K562 (cell line): ENCODE data around the gene ZNF514. TPM values are rescaled to one million over a fixed set of nuclear protein-coding genes. Genes with fewer than 3 reads are reported as not detected.
A peak's percentile ranks its signal among the peaks of the same experiment; 100 is the strongest.
"Not testable (repeated sequence)": the region's sequence is repeated elsewhere in the genome, so short reads cannot be mapped to it uniquely, and the experiment has no call there.

Experiments used
- ATAC-seq: fragments of 200-7000 bp; cut with Tn5 transposase; 3 replicates; pipeline ENCODE4 v1.9.1; 2020; ENCODE audit warnings: moderate library complexity
- BruUV-seq: library from RNA; stranded (reverse); fragments of 400-500 nt; replicated peaks from 2 replicates; lab custom pipeline; 2021; lab: Mats Ljungman, UMichigan
- CTCF ChIA-PET: fragments of 300-600 bp; formaldehyde crosslinking; extraction: SDS; loops from one replicate; lab custom pipeline; 2021; ENCODE audit warnings: low intra/inter-chr PET ratio; lab: Yijun Ruan, JAX
- POLR2A ChIA-PET: fragments of 300-600, 350-650 bp; sonication (Branson Sonifier 250); formaldehyde crosslinking; extraction: SDS; loops from one replicate; lab custom pipeline; 2021; ENCODE audit warnings: antibody characterized with exemption, inconsistent platforms; lab: Yijun Ruan, JAX
- DNase-seq, 4 experiments: peaks; one replicate each; pipeline versions ENCODE4 v3.0.0 to v3.0.0-alpha.2; 2011 to 2018; ENCODE audit warnings: low spot score in 3 of 4, mixed read lengths in 3 of 4; ENCODE audit errors: extremely low read depth in 1 of 4
- FAIRE-seq: peaks from 2 replicates; lab custom pipeline; 2011; peaks lifted over from hg19 to GRCh38; lab: Jason Lieb, UNC
- H2AFZ ChIP-seq: 2 replicates; pipeline ENCODE4 v1.6.0; 2011; ENCODE audit warnings: low read depth, low read length, control low read depth, inconsistent platforms
- H3K27ac ChIP-seq: fragments of 200-600 bp; 3 replicates; pipeline ENCODE4 v1.8.0; 2011; ENCODE audit warnings: low read depth, mild to moderate bottlenecking, control low read depth, inconsistent platforms, low read length, moderate library complexity, mixed read lengths; ENCODE audit errors: extremely low read depth
- H3K27me3 ChIP-seq, 2 experiments: fragments of 300-600 bp in 1 of 2; 2 replicates in 1 of 2; 3 replicates in 1 of 2; pipeline versions ENCODE4 v1.6.0 to v1.8.0; 2011; ENCODE audit warnings: inconsistent platforms in 2 of 2, low read length in 2 of 2, mild to moderate bottlenecking in 1 of 2, mixed read lengths in 1 of 2, moderate library complexity in 1 of 2; ENCODE audit not compliant: control insufficient read depth in 2 of 2, insufficient read depth in 2 of 2
- H3K36me3 ChIP-seq: fragments of 300-600 bp; 3 replicates; pipeline ENCODE4 v1.8.0; 2011; ENCODE audit warnings: mild to moderate bottlenecking, low read length, inconsistent platforms; ENCODE audit not compliant: control insufficient read depth, insufficient read depth
- H3K4me1 ChIP-seq, 2 experiments: fragments of 200-600 bp in 1 of 2; replicated peaks in 1 of 2; 2 replicates in 1 of 2; 3 replicates in 1 of 2; pipeline versions ENCODE4 v1.5.1 to v1.8.0; 2011; ENCODE audit warnings: inconsistent platforms in 2 of 2, low read length in 2 of 2, mild to moderate bottlenecking in 1 of 2, mixed read lengths in 1 of 2, moderate library complexity in 1 of 2; ENCODE audit not compliant: control insufficient read depth in 2 of 2, insufficient read depth in 2 of 2
- H3K4me2 ChIP-seq: 2 replicates; pipeline ENCODE4 v1.6.1; 2011; ENCODE audit warnings: low read length, control low read depth, inconsistent platforms, mixed read lengths; ENCODE audit not compliant: insufficient read depth
- H3K4me3 ChIP-seq: fragments of 200-600 bp; sonication (generic), shearing (Covaris generic); 2 replicates; pipeline ENCODE4 v1.5.1; 2016; ENCODE audit warnings: control low read depth, inconsistent platforms
- H3K79me2 ChIP-seq: fragments of 200-600 bp; 3 replicates; pipeline ENCODE4 v1.8.0; 2011; ENCODE audit warnings: low read length, inconsistent platforms; ENCODE audit not compliant: control insufficient read depth, insufficient read depth
- H3K9ac ChIP-seq, 2 experiments: 2 replicates each; pipeline versions ENCODE4 v1.6.0 to v1.6.1; 2011; ENCODE audit warnings: low read depth in 2 of 2, low read length in 2 of 2, control low read depth in 1 of 2, inconsistent platforms in 1 of 2, mild to moderate bottlenecking in 1 of 2, mixed read lengths in 1 of 2; ENCODE audit not compliant: insufficient read depth in 1 of 2
- H3K9me1 ChIP-seq: one replicate; pipeline ENCODE4 v1.6.0; 2011; ENCODE audit warnings: inconsistent platforms, mild to moderate bottlenecking, low read length, moderate library complexity; ENCODE audit not compliant: control insufficient read depth, insufficient read depth
- H3K9me3 ChIP-seq: replicated peaks from 2 replicates; pipeline ENCODE4 v1.5.1; 2011; ENCODE audit warnings: low read depth, low read length, inconsistent platforms; ENCODE audit not compliant: control insufficient read depth, insufficient read depth
- H4K20me1 ChIP-seq: replicated peaks from 2 replicates; pipeline ENCODE4 v1.6.1; 2011; ENCODE audit warnings: low read length, inconsistent platforms, mixed read lengths; ENCODE audit not compliant: control insufficient read depth, insufficient read depth
- ATF1 ChIP-seq, 2 experiments: fragments of 450-650 bp in 1 of 2; IDR thresholded peaks; 2 replicates each; pipeline ENCODE4 v1.6.1; 2016; ENCODE audit warnings: missing compliant biosample characterization in 1 of 2, missing genetic modification characterization in 1 of 2
- ATF7 ChIP-seq: fragments of 450-650 bp; IDR thresholded peaks from 2 replicates; pipeline ENCODE4 v1.7.1; 2014; ENCODE audit warnings: mild to moderate bottlenecking, moderate library complexity
- CREB1 ChIP-seq, 2 experiments: sonication (generic) in 1 of 2; formaldehyde crosslinking in 1 of 2; IDR thresholded peaks; 2 replicates each; pipeline versions ENCODE4 v1.6.1 to v1.8.0; 2012 to 2022; ENCODE audit warnings: inconsistent platforms in 1 of 2, mild to moderate bottlenecking in 1 of 2, missing genetic modification reagents in 1 of 2, moderate library complexity in 1 of 2
- CREM ChIP-seq: IDR thresholded peaks from 2 replicates; pipeline ENCODE4 v1.6.1; 2014; ENCODE audit warnings: antibody characterized with exemption, low read depth
- RAD21 ChIP-seq, 2 experiments: fragments of 250-450 bp in 1 of 2; fragments of 450-650 bp in 1 of 2; sonication (Bioruptor Pico) in 1 of 2; formaldehyde crosslinking in 1 of 2; IDR thresholded peaks in 1 of 2; conservative IDR thresholded peaks in 1 of 2; 2 replicates each; pipeline versions ENCODE4 v1.4.0 to v1.8.0; 2020 to 2022; ENCODE audit warnings: mild to moderate bottlenecking in 2 of 2, moderate library complexity in 1 of 2
- WGBS: fragments of 100-300 bp; shearing (Covaris generic); methylation state at CpG from one replicate; pipeline ENCODE4 v1.1.6; 2016; ENCODE audit warnings: low coverage, mixed read lengths; ENCODE audit not compliant: insufficient coverage; ENCODE audit errors: missing lambda C conversion rate; 5-methylcytosine and 5-hydroxymethylcytosine counted together
- in situ Hi-C: fragments of 300-500 bp; cut with MboI; formaldehyde crosslinking; loops from 4 replicates; pipeline ENCODE4 v1.15.0; 2018; ENCODE audit warnings: inconsistent platforms, mixed read lengths
- intact Hi-C: fragments of 100-400 bp; cut with micrococcal nuclease; formaldehyde crosslinking; loops from 2 replicates; pipeline ENCODE4 v1.14.2; 2022
- polyA plus RNA-seq, 8 experiments: library from polyadenylated mRNA; depleted of rRNA in 4 of 8; stranded (reverse) in 5 of 8; unstranded in 3 of 8; fragments of >200 nt; fragmentation: Nextera tagmentation in 2 of 8; fragmentation: Illumina TruSeq in 1 of 8; extraction: Ambion mirVana in 2 of 8; extraction: Trizol in 1 of 8; gene quantifications; 2 replicates each; pipeline versions ENCODE4 v1.2.1 to v1.2.3, GENCODE V29; 2011 to 2014; ENCODE audit warnings: inconsistent platforms in 1 of 8, missing spikeins in 1 of 8
- total RNA-seq, 7 experiments: library from RNA; depleted of rRNA in 6 of 7; stranded (reverse); fragments of >200 nt in 6 of 7; fragmentation: Illumina TruSeq in 2 of 7; extraction: Trizol in 2 of 7; gene quantifications; 2 replicates each; pipeline versions ENCODE4 v1.2.1 to v1.2.3, GENCODE V29; 2011 to 2021; ENCODE audit warnings: low replicate concordance in 1 of 7
- TF ChIP-seq, protein P1 (sequence below), 3 experiments: IDR thresholded peaks in 2 of 3; conservative IDR thresholded peaks in 1 of 3; 2 replicates each; pipeline ENCODE4 v1.5.1; 2011 to 2012; ENCODE audit warnings: low read length in 3 of 3, mild to moderate bottlenecking in 3 of 3, control low read depth in 2 of 3, improper control_type of control experiment in 1 of 3, inconsistent platforms in 1 of 3, low read depth in 1 of 3, mixed read lengths in 1 of 3, moderate library complexity in 1 of 3; ENCODE audit not compliant: insufficient read depth in 2 of 3
- TF ChIP-seq, protein P2 (sequence below): IDR thresholded peaks from 2 replicates; pipeline ENCODE4 v1.6.1; 2011; ENCODE audit warnings: borderline replicate concordance, low read depth, mild to moderate bottlenecking, moderate library complexity, low read length; ENCODE audit not compliant: insufficient read depth, poor library complexity, severe bottlenecking

ZNF514 gene
- total and polyA plus RNA-seq, 9 of the 15 experiments (the other 6 are each of a cell fraction or from before 2014, with no cell fraction given), result 7.5 to 17.7 (median 11.4) TPM

DNA sequence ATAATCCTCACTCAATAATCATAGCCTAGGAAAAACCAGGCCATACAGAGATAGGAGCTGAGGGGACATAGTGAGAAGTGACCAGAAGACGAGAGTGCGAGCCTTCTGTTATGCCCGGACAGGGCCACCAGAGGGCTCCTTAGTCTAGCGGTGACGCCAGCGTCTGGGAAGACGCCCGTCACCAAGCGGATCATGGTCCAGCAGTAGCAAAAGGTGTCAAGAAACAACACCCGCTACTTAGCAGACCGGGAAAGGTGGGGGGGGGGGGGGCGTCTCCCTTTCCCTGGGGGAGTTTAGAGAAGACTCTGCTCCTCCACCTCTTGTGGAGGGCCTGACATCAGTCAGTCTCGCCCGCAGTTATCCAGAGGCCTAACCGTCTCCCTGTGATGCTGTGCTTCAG lies 33.3 kb upstream of the ZNF514 start:
- ATAC-seq; H3K9me1 ChIP-seq; H4K20me1 ChIP-seq; BruUV-seq; H3K36me3 ChIP-seq; H3K9me3 ChIP-seq; H3K4me2 ChIP-seq; H3K4me3 ChIP-seq; H3K79me2 ChIP-seq; H3K4me1 ChIP-seq; POLR2A ChIA-PET; CTCF ChIA-PET; intact Hi-C loops; in situ Hi-C loops; H3K27ac ChIP-seq; H3K9ac ChIP-seq; H2AFZ ChIP-seq; H3K27me3 ChIP-seq; TF ChIP-seq ATF1 (CRISPR knock-in tag; IDR thresholded peaks at IDR 0.05); CREB1 (IDR thresholded peaks at IDR 0.05): not testable (repeated sequence)
- DNase-seq, result peak in 1 of 4 experiments; percentile 49
- 2% methylated on average over 10 of the region's 15 CpGs for WGBS
- TF ChIP-seq ATF7, result 0 out of 2 replicates have a peak, but pooled peaks have one; percentile 15
- TF ChIP-seq CREM, result peak; percentile 80
- peak; percentile 44; the same call in 1 of the 2 replicates for TF ChIP-seq ATF1 (tag; IDR thresholded peaks at IDR 0.05)
- TF ChIP-seq, protein P1, sequence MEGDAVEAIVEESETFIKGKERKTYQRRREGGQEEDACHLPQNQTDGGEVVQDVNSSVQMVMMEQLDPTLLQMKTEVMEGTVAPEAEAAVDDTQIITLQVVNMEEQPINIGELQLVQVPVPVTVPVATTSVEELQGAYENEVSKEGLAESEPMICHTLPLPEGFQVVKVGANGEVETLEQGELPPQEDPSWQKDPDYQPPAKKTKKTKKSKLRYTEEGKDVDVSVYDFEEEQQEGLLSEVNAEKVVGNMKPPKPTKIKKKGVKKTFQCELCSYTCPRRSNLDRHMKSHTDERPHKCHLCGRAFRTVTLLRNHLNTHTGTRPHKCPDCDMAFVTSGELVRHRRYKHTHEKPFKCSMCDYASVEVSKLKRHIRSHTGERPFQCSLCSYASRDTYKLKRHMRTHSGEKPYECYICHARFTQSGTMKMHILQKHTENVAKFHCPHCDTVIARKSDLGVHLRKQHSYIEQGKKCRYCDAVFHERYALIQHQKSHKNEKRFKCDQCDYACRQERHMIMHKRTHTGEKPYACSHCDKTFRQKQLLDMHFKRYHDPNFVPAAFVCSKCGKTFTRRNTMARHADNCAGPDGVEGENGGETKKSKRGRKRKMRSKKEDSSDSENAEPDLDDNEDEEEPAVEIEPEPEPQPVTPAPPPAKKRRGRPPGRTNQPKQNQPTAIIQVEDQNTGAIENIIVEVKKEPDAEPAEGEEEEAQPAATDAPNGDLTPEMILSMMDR (IDR thresholded peaks at IDR 0.05 in 2 of 3, conservative IDR thresholded peaks at IDR 0.05 in 1 of 3; ENCODE audit: insufficient read depth in 2 of 3, low read depth in 1 of 3, low read length in 3 of 3), result peak; percentile 26 to 54 (median 53); a peak in 4 of 6 replicates
- TF ChIP-seq CREB1 (CRISPR knock-in tag; IDR thresholded peaks at IDR 0.05), result peak; percentile 29; the same call in 1 of the 2 replicates
- peak; percentile 8 to 50; a peak in 2 of 4 replicates for TF ChIP-seq RAD21 (CRISPR knock-in tag; conservative IDR thresholded peaks at IDR 0.05 in 1 of 2, IDR thresholded peaks at IDR 0.05 in 1 of 2)
- TF ChIP-seq, protein P2, sequence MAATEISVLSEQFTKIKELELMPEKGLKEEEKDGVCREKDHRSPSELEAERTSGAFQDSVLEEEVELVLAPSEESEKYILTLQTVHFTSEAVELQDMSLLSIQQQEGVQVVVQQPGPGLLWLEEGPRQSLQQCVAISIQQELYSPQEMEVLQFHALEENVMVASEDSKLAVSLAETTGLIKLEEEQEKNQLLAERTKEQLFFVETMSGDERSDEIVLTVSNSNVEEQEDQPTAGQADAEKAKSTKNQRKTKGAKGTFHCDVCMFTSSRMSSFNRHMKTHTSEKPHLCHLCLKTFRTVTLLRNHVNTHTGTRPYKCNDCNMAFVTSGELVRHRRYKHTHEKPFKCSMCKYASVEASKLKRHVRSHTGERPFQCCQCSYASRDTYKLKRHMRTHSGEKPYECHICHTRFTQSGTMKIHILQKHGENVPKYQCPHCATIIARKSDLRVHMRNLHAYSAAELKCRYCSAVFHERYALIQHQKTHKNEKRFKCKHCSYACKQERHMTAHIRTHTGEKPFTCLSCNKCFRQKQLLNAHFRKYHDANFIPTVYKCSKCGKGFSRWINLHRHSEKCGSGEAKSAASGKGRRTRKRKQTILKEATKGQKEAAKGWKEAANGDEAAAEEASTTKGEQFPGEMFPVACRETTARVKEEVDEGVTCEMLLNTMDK, result peak; percentile 27
- TF ChIP-seq, all 486 proteins: peak for 7; not testable (repeated sequence) for 479
- FAIRE-seq, result peak; percentile 83
